Measurements from ENCODE around the gene CHID1.

- no peak for TF ChIP-seq CTCF (IDR thresholded peaks at IDR 0.05)
- TF ChIP-seq POLR2AphosphoS5 (IDR thresholded peaks at IDR 0.05) = no peak
These were observed 82.0 kb downstream of the CHID1 start for GRCh38 chr11:828506-829175.
